ENCODE results near the gene CERS6.
"Not testable (repeated sequence)": the region's sequence is repeated elsewhere in the genome, so short reads cannot be mapped to it uniquely, and the experiment has no call there.

CERS6 gene

GRCh38 chr2:168639018-168639417, 182.9 kb downstream of the CERS6 start:
- no peak for DNase-seq (ENCODE audit: low read depth, low spot score)

DNA sequence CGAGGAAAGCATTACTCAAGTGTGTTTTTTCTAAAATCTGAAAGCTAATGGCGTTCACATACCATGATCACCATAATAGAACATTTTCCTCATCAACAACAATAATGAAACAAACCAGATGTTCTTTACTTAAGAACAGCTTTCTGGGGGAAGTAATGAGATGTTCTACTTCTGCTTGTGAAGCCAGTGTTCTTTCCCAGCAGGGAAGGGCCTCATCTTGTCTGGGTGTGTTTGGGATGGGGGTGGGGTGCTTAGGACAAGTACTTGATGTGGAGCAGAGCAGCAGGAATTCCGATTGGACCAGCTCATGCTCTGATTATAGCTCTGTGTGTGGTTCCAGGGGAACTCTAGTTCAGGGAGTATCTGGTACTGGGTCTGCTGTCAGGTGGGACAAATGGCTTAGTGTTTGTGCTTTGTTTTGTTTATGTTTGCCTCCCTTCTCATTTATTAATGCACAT, 183.4 kb downstream of the CERS6 start:
- no peak for DNase-seq (ENCODE audit: low read depth, low spot score)

- DNase-seq (ENCODE audit: low read depth, low spot score): no peak
Measured at GRCh38 chr2:168640039-168640438, 184.0 kb downstream of the CERS6 start.

DNA sequence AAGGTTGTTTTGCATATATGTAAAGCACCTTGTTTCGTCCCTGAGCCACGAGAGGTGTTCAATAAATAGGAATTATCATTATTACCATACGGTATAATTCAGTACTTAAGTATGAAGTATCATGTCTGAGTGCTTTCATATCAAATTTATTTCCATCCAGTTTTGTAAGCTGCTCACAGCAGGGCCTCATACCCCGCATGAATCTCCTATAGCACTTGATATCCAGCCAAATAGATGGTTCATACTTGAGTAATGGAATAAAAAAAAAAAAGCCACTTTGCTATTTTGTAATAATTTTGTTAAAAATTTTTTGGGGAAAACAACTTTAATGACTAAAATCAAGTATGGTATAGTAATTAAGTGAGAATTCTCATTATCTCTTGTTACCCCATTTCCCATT, 185.6 kb downstream of the CERS6 start:
- DNase-seq (ENCODE audit: low read depth, low spot score): no peak

GRCh38 chr2:168642873-168643272, 186.8 kb downstream of the CERS6 start:
- DNase-seq (ENCODE audit: low read depth, low spot score): no peak

DNA sequence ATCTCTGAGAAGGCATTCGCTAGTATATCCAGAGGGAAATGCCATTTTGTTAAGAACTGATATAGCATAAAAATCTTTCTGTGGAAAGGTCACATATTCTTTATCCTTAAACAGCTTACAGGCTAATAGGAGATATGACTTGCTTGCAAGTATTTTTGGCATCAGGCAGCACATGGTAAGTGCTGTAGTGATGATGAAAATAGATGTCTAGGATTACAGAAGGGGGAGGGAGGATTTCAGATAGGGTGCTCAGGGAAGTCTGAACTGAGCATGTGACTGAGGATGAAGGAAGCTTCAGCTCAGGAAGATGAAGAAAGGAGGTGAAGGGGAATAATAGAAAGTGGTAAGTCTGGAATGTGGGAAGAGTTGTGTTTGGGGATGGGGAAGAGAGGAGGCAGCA, 187.9 kb downstream of the CERS6 start:
- DNase-seq (ENCODE audit: low read depth, low spot score): no peak

GRCh38 chr2:168645696-168646338, 189.7 kb downstream of the CERS6 start:
- DNase-seq (ENCODE audit: low read depth, low spot score): no peak

GRCh38 chr2:168649105-168649504, 193.0 kb downstream of the CERS6 start:
- DNase-seq (ENCODE audit: low read depth, low spot score): no peak

DNA sequence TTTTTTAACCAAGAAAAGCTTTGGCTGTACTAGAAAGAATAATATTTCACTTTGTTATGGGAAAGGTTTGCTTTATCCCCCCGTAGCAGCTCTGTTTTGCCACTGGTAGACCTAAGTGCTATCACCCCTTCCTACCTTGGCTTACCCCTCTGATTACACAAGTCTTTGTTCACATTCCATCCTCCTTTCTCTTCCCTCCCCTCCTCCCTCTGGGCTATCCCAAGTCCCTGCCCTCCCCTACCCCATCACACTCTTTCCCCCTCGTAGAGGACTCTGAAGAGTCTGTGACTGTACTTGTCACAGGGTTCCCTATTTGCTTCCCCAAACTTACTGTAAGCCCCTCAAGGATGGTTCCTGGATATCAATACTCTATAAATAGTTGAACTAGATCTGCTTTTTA, 193.5 kb downstream of the CERS6 start:
- no peak for DNase-seq (ENCODE audit: low read depth, low spot score)

GRCh38 chr2:168650139-168650538, 194.1 kb downstream of the CERS6 start:
- no peak for DNase-seq (ENCODE audit: low read depth, low spot score)

GRCh38 chr2:168650781-168651180, 194.7 kb downstream of the CERS6 start:
- no peak for DNase-seq (ENCODE audit: low read depth, low spot score)

GRCh38 chr2:168652997-168653921, 197.2 kb downstream of the CERS6 start:
- no peak for DNase-seq (ENCODE audit: low read depth, low spot score)

- DNase-seq (ENCODE audit: low read depth, low spot score): no peak
Measured at GRCh38 chr2:168654705-168655104, 198.6 kb downstream of the CERS6 start.

- DNase-seq (ENCODE audit: low read depth, low spot score): no peak
Measured at GRCh38 chr2:168655207-168655606, 199.1 kb downstream of the CERS6 start.

- DNase-seq (ENCODE audit: low read depth, low spot score): not testable (repeated sequence)
Measured at GRCh38 chr2:168657378-168657777, 201.3 kb downstream of the CERS6 start.

GRCh38 chr2:168658706-168659105, 202.6 kb downstream of the CERS6 start:
- no peak for DNase-seq (ENCODE audit: low read depth, low spot score)

DNA sequence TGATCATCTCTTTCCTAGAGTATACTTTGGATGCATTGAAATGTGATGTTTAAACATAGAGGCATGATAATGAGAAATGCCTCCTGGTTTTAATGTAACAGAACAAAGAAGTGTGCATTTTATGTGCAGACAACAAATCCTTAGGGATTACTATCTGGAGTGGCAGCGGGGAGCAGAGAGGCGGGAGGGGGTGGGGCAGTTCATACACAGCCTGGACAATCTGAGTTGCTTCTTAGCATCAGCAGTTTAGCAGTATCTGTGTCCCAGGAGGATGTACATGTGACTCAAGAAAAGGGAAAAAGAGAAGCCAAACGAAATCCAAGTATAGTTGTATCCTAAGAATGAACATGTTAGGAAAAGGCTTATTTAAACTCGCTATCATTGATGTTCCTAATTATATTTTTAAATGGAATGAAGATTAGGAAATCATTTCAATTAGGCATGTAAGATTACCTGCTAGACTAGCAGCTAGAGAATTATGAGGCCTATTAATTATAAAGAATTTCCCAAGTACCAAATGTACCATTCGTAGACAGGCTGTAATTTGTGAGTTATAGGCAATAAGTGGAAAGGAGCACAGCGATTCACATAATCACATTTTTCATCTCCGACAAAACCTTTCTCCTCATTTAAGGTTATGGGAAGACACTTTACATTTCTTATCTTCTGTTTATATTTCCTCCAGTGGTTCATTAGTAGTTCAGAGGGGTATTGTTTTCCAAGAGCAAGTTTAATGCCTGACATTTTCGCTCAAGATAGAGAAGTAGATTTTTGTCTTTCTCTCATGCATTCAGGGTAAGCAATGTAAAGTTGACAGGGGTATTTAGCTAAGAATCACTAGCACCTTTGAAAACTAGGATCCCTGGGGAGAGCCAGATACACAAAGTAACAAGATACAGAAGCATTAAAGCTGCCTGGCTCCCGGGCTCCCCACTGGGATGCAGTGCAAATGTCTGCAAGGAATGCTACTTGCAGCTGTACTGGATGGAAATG, 205.1 kb downstream of the CERS6 start:
- DNase-seq (ENCODE audit: low read depth, low spot score): no peak

- DNase-seq (ENCODE audit: low read depth, low spot score): no peak
Measured at GRCh38 chr2:168661863-168662256, 205.8 kb downstream of the CERS6 start.

DNA sequence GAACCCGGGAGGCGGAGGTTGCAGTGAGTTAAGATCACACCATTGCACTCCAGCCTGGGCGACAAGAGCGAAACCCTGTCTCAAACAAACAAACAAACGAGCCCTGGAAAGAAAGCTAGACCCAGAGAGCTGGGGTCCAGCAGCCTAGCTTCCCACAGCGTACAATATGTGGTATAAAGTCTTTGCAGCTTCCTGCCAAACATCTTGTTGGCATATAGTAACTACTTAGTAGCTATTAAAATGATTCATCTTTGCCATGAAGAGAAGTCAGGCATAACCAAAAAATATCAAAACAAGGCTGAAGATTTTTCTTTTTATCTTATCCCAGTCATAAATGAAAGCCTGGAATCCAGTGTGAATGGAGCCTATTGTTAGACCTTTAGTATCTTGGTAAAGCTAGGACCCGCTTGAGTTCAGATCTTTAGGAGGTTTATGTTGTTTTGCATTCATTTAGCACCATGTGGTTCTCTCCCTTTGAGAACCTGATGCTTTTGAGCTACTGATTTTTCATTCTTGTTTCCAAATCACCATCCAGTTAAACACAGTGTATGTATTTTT, 206.7 kb downstream of the CERS6 start:
- DNase-seq (ENCODE audit: low read depth, low spot score): no peak

DNA sequence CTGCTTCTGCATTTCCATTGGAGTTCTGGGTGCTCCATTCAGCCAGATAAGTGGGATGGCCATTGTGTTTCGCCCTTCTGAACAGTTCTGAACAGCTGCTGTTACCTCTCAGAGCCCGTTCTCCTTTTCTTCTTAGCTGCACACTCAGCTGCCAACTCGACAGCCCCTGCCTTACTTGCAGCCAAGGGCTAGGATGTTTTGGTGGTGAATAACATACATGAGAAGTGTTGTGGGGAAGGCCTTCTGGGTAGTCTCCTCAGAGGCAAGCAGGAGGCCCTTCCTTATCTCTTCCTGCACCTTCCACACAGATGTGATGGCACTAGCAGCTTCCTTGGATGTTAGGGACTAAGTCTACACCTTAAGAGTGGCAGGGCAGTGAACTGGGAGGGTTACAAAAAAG, 207.9 kb downstream of the CERS6 start:
- DNase-seq (ENCODE audit: low read depth, low spot score): no peak

GRCh38 chr2:168664715-168665114, 208.6 kb downstream of the CERS6 start:
- DNase-seq (ENCODE audit: low read depth, low spot score): not testable (repeated sequence)
